COLO668 (cell line): ENCODE results near the gene METTL21A.

Source experiments
- DNase-seq: peaks from one replicate; lab custom pipeline; 2025; ENCODE audit not compliant: unreplicated experiment; lab: John Stamatoyannopoulos, UW

The METTL21A gene

DNA sequence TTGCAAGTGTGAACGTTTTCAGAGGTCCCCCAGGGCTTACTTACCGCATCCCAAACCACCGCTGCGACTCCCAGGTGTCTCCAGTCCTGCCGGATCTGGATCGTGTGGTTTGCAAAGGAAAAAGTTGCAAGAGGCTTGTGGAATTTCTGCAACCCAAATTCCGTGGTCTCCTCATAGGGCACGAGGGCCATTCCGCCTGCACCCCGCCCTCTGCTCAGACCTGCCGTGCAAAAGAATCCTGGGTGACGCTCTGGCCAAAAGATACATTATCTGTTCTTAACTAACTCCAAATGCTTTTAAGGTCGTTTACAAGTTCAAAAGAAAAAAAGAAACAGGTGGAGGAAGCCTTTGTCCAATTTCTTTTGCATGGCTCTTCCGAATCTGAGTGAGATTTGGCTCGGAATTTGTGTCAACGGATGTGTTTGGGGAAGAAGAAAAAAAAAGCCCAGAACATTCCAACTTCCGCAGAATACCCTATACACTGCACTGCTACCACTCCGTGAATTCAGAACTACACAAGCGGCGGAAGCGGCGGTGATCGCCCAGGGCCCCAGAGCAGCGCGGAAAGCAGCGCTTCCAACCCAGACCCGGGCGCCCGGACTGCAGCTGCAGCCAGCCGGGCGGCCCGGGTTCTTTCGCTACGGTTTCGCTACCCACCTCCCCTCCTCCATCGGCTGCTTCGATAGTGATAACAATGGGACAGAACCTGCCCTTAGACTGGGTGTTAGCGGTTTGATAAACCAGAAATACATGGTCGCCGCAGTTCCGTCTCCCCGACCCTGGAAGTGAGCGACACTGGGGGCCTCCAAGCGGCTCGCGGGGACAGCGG, 795 bp downstream of the METTL21A start:
- peak; percentile 74 for DNase-seq

DNA sequence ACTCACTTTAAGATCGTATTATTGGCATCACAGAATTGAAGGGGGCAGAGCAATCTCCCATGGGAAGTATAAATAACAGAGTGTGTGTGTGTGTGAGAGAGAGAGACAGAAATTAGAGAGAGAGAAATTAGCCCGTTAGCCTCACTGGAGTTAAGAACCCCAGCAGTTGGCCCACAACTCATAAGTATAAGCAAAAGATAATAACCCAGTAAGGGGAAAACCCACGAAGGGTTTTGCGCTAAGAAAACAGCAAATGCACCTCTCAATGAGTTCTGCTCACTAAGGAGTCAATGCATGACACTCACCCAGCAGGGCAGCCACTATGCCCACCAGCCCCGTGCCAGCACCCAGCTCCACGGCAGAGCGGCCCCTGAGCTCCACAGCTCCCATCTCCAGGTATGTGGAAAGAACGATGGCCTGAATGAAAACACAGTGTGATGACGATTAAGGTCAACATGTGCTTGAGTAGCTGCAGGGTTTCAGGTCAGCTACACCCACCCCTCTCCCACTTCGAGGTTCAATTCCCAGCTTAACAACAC, 3.6 kb downstream of the METTL21A start:
- DNase-seq, result no peak

DNA sequence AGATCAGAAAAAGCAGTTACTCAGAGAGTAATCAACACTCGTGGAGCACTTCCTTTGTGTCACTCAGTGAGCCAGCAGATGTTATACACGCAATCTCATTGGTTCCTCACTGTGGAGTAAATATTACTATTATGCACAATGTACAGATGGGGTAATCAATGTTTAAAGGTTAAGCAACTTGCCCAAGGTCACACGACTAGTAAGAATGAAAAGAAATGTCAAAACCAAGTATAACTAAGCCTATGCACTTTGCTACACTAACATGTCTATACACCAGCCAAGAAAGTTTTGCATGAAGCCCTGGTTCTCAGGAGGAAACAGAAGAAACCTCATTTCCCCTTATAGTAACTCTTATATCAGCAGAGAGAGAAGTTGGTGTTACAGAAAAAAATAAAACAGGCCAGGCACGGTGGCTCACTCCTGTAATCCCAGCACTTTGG, 5.4 kb downstream of the METTL21A start:
- DNase-seq, result no peak

DNA sequence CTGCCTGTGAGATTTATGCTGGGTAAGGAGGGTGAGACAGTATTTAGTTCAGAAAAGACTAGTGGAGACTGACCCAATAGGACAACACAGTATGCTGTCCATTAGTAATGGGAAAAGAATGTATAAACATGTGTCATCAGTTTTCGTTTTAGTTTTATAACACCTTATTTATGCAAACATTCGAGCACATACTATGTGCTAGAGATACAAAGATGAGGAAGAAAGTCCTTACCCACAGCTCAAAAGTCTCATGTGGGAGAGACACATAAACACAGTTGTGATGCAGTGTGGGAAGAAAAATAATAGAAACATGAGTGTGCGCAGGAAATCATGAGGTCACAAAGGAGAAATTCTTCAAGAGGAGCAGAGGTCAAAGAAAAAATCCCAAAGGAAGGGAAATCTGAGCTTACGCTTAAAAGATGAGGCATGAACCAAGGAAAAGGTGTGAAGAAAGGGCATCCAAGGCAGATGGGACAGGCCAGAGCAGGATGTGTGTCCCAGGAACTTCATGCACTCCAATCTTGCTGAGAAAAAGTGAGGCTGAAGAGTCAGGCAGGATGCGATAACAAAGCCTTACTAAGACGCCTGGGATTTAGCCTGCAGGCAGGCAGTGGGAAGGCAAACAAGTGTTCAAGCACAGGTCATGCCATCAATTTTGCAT, 8.1 kb downstream of the METTL21A start:
- DNase-seq, result no peak

DNA sequence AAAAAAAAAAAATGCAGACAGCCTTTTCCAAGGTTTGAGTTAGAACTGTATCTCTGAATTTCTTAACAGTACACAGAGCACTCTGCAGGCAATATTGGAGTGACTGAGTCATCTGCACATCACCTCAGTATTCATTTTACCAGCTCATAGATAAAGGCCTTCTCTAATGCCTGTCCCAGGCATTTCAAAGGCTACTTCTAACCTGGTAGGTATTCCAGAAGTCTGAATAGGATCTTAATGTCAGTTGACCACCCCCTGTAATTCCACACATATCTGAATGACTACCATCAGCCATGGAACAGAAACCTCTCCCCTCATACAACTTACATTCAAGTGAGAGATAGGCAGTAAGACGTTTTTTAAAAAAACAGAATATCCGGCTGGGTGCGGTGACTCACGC, 9.0 kb downstream of the METTL21A start:
- no peak for DNase-seq

DNA sequence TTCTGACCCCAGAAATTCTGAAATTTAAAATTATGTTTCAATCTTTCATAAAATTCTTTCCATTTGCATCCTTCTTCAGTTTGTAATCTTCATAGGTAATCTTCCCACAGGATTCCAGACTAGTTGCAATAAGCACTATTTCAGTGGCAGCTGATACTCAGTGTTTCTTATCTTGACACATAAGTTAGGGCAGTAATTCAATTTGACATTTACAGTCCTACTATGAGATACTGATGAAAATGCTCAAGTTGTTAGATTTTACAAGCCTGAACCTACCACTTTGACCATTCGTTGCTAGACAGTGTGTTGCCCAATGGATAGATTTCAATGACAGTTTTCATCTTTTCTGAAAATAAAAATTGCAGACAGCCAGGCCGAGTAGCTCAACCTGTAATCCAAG, 10.4 kb downstream of the METTL21A start:
- DNase-seq, result no peak

DNA sequence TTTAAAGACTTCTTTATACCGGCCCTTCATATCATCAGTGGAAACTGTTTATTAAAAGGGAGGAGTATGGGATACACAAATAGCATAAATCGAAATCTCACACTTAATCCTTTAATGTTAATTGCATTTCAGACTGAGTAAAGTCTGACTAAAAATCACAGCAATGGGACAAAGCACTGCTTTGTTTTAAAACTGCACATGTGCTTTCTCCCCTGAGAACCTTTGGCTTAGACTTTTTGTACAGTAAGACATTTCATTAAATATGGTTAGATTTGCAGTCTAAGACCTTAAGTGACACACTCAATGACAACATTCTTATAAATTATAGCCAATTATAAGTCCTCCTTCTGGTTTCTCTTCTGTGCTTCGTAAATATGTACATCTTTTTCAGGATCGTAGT, 12.5 kb downstream of the METTL21A start:
- no peak for DNase-seq

DNA sequence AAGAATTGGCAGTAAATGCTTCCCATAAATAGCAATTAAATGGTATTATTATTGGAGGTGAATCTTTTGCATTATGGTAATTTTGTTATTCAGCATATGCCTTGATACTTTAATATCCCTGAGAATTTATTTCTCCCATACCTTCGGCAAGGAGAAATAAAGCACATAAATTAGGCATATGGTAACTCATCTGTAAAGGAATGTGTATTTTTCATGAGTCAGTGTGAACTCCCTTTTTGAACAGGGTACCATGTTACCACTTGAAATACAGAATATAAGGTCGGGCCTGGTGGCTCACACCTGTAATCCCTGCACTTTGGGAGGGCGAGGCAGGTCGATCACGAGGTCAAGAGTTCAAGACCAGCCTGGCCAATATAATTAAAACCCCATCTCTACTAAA, 18.4 kb downstream of the METTL21A start:
- no peak for DNase-seq

DNA sequence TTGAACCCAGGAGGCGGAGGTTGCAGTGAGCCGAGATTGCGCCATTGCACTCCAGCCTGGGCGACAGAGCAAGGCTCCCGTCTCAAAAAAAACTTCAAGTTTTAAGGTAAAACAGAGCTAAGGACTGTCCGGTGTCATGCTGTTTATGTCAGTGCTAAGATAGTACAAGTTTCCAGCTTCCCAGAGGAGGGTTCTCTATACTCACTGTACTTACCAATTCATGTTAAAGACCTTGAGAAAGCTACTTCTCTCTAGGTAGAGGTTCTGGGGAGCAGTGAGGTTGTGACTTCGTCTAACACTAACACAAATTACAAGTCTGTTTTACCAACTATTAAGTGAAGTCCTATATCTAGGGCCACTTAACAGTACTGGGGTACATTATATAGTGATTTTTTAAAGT, 18.8 kb downstream of the METTL21A start:
- no peak for DNase-seq

DNA sequence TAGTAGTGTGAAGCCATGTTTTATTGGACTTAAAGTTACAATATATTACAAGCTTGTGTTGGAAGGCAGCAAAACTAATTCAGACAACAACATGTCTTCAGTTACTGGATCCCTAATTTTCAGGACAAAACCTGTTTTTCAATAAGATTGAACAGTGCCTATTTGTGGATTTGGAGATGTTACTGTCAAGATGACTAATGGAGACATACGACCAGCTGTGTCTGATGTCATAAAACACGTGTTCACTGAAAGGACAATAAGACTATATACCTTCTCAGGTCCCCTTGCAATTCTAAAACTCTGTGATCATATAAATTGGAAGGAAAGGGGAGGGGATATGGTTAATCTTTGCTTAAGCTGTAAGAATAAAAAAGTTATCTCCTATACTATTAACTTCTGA, 21.7 kb downstream of the METTL21A start:
- DNase-seq, result no peak

DNA sequence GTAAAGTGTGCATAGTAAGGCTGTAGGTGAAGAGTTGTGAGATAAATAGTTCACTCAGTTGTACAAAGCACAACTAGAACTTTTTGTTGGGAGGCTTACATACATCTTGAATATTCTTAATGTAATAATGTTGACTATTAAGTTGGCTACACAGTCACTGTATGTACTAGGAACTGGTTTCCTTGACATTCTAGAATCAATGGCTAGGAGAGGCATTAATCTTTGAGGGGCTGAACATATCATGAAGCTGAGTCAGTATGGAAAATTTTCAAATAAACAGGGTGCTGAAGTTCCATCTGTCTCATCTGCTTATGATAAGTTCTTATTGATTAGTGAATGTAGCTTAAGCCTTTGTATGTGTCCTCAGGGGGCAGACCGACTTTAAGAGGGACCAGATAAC, 23.4 kb downstream of the METTL21A start:
- DNase-seq, result no peak

DNA sequence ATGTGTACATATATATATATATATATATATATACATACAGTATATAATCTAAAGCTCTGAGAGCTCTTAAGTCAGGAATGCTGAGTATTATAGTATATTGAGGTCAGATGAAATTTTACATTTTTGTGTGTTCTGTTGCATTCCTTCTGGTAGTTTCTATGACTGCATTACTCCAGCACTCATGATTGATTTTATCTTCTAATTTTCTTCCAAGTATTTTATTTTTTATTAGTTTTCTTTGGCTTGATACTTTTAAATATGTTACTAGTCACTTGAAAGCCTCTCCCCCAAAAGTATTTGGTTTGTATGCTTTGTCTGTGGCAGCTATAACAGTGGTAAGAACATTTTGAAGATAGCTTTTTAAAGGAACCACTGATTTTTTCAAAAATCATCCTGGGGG, 25.0 kb downstream of the METTL21A start:
- DNase-seq, result no peak

DNA sequence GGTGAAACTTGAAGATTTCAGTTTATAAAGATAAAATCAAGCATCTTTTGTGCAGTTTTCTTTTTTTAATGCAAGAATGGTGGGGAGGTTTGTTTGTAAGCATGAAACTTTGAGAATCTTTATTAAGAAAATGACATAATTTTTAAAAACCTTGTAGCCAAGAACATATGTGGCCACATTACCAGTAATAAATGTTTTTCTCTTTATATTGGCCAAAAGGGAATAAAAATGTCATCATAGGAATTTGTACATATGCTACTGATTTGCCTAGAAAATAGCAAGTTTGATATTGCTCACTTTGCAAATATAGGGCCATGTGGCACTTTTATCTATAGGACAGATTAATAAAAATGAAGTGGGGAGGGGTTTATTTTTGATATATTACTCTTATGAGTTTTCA, 25.6 kb downstream of the METTL21A start:
- no peak for DNase-seq

DNA sequence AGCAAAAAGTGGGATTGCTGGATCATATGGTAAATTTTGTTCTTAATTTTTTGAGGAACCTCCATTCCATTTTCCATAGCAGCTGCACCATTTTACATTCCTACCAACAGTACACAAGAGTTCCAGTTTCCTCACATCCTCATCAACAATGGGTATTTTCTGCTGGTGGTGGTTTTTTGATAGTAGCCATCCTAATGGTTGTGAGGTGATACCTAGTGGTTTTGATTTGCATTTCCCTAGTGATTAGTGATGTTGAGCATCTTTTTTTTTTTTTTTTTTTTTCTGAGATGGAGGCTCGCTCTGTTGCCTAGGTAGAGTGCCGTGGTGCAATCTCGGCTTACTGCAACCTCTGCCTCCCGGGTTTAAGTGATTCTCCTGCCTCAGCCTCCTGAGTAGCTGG, 30.5 kb downstream of the METTL21A start:
- DNase-seq, result no peak

DNA sequence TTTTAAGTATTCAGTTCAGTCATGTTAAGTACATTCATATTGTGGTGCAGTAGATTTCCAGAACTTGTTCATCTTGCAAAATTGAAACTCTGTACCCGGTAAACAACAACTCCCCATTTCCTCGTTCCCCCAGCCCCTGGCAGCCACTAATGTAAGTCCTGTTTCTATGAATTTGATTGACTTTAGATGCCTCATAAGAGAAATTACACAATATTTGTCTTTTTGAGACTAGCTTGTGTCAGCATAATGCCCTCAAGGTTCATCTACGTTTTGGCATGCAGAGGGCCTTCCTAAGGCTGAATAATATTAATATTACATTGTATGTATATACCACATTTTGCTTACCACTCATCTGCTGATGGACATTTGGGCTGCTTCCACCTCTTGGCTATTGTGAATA, 30.9 kb downstream of the METTL21A start:
- DNase-seq, result no peak

DNA sequence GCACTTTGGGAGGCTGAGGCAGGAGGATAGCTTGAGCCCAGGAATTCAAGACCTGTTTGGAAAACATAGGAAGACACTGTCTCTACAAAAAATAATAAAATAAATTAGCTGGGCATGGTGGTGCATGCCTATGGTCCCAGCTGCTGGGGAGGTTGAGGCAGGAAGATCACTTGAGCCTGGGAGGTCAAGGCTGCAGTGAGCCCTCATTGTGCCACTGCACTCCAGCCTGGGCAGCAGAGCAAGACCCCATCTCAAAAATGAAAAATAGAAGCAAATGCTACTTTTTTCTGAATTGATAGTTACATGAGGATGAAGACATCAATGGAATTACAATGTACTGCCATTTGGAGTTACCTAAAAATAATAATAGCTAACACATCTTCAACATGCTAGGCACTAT, 31.9 kb downstream of the METTL21A start:
- DNase-seq, result no peak

DNA sequence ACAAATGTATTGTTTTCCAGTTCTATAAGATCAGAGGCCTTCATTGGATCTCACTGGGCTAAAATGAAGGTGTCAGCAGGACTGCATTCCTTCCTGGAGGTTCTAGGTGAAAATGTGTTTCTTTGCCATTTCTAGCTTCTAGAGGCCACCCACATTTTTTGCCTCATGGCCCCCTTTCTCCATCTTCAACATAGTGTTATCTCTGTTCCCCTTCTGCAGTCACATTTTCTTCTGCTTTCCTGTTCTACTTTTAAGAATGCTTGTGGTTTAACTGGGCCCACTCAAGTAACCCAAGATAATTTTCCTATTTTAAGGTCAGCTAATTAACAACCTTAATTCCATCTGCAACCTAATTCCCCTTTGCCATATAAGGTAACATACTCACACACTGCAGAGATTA, 36.1 kb downstream of the METTL21A start:
- DNase-seq, result no peak

DNA sequence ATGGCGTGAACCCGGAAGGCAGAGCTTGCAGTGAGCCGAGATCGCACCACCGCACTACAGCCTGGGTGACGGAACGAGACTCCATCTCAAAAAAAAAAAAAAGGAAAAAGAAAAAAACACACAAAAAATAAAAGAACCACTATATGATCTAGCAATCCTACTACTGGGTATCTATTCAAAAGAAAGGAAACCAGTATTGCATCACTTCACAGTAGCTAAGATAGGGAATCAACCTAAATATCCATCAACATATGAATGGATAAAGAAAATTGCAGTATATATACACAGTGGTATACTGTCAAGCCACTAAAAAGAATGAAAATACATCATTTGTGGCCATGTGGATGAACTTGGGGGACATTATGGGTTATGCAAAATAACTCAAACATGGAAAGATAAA, 37.9 kb downstream of the METTL21A start:
- no peak for DNase-seq

DNA sequence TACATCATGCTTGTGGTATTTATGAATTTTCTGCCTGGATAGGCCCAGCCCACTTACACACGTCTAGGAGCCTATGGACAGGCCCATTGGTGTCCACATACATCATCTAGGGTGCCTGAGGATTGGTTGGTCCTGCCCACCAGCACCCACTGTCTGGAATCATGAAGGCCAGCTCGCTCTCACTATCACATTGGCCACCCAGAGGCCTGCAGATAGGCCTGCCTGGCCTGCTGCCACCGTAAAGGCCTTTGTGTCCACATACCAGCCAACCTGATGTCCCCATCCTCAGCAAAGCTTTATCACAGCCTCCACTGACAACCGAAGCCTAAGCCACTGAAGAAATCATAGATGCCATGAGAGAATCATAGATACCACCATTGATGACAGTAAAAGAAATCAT, 40.2 kb downstream of the METTL21A start:
- DNase-seq, result no peak

DNA sequence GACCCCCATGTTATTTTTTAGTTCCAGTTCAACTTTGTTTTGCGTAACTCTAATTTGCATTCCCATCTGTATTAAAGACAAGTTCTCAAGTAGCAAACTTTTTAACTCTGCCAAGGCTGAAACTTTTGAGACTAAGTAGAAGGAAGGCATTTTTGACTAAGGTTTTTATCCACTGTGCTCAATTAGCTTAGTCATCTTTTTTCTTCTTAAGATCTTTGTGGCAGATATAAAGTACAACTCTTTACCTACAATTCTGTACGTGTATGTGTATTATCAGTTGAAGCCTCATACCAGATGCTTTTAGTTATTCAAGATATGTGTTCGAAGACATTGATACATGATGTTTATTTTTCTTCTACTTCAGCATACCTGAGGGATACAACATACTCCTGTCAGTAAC, 53.8 kb downstream of the METTL21A start:
- no peak for DNase-seq

DNA sequence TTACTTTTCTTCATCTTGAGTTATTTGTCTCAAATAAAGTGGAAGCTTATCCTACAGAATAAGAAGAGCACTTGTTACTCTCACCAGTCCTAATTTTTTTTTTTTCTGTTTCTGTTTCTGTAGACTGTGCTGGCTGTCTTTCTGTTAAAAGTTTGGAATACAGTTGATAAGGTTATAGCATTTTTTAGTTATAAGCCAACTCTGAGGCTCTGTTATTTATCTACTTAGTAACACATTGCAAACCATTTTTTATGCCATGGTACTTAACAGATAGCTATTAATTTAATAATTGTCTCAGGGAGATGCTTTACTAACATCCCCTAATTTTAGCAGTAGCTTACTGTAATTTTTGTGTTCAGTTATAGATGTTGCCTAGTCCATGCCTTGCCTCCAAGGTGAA, 57.5 kb downstream of the METTL21A start:
- no peak for DNase-seq

DNA sequence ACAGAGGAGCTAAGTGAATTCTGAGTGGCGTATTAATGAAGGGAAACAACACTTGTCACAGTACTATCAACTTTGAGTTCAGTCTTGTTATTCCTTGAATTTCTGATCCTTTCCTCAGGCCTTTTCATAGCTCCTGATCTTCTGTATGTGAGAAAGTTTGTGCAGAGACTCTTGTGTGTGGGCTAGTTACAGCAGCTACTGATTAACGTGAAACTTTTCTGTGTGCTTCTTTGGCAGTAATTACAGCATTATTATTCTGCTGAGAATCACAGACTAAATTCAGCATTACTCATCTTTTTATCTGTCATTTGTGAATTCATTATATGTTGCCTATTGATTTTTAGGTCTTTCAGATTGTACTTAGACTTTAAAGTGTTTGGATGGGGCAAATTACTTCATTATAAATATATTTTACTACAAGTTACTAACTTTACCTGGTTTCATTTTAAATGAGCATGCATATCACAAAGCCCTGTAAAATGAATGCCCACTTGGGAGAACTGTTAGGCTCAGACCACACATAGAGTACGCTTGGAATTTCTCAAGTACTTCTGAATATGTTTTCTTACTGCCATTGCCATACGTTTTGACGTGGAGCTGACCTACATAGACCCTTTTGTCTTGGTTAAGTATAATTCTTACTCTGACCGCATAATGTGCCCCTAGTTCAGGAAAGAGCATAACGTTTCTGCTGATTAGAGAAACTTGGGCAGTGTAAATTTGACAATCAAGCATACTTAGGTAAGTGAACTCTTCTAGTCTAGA, 59.3 kb downstream of the METTL21A start:
- DNase-seq, result no peak
